Left kidney (tissue), 2 donors: ENCODE results near the gene DNAH11. TPM values are rescaled to one million over a fixed set of nuclear protein-coding genes. Genes with fewer than 3 reads are reported as not detected.
"Not testable (repeated sequence)": the region's sequence is repeated elsewhere in the genome, so short reads cannot be mapped to it uniquely, and the experiment has no call there.

Source experiments
- DNase-seq: peaks from one replicate; pipeline ENCODE4 v3.0.0-alpha.2; 2013
- polyA plus RNA-seq: library from polyadenylated mRNA; unstranded; fragments of 120-200 nt; gene quantifications from one replicate; pipeline ENCODE4 v1.2.1, GENCODE V29; 2013; ENCODE audit not compliant: insufficient read length

DNAH11 gene
- polyA plus RNA-seq, 1 donor, result 3.3 TPM

DNA sequence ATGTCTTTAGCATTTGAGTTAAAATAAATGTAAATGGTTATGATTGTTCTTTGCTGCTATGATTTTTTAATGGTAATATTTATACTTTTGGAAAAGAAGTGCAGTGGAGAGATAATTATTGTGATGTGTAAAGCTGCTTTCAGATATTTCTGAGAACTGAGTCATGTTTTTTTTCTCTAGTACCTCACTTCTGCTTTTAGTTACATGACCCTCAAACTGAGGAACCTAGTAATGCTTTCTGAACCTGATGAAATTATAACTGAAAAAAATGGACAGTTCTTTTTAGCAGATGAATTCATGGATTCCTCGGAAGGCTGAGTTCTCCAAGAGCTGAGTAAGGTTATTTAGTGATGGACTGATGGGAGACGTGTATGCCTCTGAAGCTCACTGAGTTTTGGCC, 235.1 kb downstream of the DNAH11 start:
- no peak for DNase-seq

DNA sequence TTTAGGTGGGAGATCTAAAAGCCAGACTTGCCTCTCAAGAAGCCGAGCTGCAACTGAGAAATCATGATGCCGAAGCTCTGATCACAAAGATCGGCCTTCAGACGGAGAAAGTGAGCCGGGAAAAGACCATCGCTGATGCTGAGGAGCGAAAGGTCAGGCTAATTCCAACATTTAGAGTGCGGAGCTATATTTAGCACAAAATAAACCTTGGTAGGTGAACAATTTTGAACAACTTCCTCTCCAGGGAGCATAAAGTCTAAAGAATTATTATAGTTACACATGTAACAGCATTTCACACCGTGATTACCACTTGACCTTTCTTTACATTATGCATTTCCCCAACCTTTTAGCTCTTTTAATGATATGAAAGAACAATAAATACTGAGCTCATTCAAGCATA, 236.1 kb downstream of the DNAH11 start:
- DNase-seq, result no peak

DNA sequence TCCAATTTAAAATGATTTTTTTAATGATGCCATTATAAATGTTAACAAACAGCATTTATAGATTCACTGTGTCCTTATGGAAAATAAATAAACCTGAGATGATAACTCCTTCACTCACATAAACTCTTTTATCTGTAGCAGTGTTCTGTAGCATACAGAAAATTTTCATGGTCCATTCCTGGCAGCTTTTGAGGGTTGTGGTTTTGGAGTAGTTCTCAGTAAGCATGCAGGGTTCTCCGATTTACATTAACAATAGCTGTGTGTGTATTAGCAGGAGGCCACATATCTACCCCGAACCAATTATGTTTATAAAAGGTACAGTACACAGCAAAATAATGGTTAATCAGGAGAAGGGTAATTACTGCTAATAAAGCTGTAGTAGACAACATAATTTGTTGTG, 240.2 kb downstream of the DNAH11 start:
- DNase-seq, result no peak

DNA sequence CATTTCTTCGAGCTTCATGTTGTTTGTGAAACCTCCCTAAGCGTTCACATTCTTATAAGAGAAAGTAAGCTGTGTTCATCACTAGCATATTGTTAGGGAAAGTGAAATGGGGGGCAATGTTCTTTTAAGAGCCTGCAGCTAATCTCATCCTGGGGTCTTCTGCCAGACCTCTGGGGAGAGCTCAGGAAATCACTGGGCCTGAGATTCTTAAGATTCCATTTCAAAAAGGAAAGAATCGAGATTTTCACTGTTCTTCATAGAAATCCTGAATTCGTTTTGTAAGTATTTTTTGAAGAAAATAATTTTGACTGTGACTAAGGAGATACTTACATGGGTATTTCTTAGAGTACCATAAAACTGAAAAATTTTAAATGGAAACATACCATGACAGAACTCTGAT, 242.2 kb downstream of the DNAH11 start:
- no peak for DNase-seq

DNA sequence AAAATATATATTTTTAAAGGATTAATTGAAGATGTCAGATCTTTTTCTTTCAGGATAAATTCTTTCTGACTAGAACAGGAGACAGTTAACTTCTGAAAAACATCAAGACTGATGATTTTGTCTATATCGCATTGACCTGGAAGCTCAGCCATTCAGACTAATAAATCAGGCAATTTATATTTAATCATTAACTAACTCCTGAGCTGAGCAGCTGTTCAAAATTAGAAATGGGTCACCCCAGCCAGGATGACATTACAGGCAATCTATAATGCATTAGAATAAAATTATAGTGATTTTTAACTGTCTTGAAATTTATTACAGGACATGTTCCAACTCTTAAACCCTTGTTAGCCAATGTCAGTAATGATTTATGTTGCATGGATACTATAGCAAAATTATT, 263.0 kb downstream of the DNAH11 start:
- DNase-seq, result no peak

DNA sequence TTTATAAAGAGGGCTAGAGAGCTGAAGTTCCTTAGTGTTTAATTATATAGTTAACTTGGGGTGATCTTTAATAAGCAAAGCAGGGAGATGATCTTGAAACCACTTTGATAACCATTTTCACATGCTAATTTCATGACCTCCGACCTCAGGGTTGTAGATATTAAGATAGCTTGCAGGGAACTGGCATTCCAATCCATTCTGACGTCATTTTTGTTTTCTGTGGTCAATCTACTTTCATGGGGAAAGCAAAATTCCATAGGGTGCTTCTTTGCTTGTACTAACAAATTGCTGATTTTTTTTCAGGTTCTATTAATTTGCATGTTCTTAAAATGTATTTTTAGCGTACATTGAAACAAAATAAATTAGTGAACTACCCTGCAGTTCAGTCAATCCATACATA, 263.5 kb downstream of the DNAH11 start:
- no peak for DNase-seq

DNA sequence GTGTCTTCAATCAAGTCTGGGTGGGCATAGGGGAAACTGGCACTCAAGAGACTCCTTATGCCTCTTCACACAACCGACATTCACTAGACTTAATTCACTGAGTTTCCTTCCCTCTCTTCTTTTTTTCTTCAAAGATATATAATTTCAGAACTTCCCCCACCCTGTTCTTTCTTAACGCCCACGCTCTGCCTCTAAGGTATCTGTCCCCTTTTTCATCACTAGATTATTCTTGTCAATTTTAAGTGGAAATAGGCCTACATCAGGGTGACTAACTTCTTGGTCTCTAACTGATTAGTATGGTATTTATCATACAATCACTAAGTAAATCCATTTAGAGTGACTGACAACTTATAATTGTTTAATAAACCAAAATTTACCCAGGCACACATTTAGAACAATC, 276.2 kb downstream of the DNAH11 start:
- no peak for DNase-seq

DNA sequence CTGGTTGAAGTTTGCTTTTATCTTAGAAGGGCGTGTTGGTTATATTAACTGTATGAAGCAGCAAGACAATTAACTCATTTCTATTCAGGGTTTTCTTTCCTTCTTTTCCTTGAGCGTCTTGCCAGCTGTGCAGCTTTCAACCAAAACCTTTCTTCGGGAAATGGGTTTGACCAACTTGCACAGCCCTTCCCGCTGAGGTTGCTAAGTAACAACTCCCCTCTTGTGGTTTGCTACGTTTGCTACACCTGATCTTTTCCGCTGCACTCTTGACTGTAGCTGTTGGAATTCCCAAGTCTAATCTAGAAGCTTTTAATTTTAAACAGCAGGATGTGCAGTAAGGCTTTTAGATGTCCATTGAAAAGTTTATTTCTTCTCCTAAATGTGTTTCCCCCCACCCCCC, 286.0 kb downstream of the DNAH11 start:
- no peak for DNase-seq

DNA sequence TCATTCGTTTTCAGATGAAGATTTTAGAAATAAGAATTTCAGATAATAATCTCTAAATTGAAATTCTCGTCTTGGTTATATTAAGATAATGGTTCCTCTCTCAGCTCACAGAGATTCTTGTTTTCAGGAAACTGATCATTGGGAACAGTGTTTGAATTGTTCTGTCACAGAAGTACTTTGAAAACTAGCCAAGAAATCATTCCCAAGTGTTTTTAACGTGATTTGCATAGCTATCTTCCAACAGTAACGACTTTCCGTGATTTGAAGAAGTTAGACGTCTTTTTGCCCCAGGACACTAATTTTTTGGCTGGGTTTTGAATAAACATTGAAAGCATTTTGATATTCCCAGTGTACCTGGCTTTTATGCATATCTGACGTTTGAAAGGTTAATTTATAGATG, 286.9 kb downstream of the DNAH11 start:
- DNase-seq, result no peak

DNA sequence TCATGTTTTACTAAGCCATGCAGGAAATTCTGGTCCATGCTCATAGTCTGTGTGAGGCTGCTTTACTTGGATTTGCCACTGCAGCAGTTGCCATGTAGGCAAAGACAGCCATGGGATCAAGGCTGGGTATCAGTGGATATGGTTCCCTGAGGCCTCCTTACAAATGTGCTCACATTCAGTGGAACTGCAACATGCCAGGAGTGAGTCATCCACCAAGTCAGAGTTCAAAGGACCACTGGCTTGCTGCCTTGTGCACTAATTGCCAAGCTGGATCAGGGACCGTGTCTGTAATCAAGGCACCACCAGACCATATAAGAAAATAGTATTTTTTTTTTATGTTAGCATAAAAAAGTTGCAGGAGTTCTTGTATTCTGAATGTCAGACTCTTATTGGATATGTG, 301.9 kb downstream of the DNAH11 start:
- no peak for DNase-seq

DNA sequence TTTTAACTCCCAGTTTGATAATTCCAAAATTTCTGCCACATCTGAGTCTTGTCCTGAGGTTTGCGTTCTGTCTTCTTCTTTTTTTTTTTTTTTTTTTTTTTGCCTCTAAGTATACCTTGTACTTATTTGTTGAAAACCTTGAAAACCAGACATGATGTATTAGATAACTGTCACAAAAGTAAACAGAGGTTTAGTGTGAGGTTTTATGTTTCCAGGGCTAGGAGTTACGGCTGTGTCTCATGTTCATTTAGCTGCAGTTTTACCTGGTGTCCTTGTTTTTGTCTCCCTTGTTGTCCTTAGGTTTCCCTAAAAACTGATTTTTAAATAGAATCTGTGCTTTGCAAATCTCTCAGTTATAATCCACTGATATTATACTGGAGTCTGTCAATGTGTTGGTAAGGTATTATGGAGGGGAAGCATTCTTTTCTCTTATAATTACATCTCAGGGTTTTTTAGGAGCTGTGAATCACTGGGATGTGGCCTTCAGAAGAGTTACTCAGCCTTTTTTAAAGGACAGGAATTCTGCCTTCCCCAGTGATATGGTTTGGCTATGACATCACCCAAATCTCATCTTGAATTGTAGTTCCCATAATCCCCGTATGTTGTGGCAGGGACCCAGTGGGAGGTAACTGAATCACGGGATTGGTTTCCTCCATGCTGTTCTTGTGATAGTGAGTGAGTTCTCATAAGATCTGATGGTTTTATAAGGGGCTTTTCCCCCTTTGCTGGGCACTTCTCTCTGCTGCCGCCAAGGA, 307.9 kb downstream of the DNAH11 start:
- no peak for DNase-seq

DNA sequence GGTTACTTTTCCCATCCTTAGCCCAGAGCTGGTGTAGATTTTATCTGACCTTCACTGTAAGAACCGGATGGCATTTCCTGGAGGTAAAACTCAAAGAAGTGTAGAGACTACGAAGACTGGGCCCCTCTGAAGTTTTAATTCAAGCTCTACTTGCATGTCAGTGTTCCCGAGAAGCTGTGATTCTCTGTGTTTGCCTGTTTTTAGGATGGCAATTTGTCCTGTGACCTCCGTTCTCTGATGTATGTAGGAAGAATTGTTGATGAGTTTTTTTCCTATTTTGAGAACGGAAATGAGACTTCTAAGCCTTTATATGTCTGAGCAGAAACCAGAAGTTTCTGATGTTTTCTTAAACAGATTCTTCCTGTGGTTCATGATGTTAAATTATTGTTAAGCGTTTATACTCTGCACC, 308.7 kb downstream of the DNAH11 start:
- no peak for DNase-seq

DNA sequence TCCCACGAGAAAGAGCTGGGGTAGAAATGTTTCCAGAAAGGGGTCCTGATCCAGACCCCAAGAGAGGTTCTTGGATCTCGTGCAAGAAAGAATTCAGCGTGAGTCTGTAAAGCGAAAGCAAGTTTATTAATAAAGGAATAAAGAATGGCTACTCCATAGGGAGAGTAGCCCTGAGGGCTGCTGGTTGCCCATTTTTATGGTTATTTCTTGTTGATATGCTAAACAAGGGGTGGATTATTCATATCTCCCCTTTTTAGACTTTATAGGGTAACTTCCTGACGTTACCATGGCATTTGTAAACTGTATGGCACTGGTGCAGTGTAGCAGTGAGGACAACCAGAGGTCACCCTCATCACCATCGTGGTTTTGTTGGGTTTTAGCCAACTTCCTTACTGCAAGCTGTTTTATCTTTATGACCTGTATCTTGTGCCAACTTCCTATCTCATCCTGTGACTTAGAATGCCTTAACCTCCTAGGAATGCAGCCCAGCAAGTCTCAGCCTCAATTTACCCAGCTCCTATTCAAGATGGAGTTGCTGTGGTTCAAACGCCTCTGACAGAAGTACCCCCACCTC, 322.9 kb downstream of the DNAH11 start:
- not testable (repeated sequence) for DNase-seq

DNA sequence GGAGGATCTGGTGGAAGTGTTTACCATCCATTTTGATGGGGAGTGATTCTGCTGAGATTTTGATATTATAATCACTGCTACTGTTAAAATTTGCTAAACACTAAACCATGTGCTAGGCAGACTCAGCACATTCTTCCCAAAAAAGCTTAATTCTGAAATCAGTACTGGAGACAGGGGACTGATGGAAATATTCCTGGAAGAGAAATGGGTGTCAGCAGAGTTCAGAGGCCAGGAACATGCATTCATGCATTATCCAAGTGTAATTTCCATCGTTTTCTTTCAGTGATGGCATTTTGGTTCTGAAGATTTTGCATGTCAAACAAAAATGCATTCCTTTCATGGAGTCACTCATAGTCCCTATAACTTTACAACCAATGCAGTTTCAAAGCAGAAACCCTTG, 323.9 kb downstream of the DNAH11 start:
- no peak for DNase-seq

DNA sequence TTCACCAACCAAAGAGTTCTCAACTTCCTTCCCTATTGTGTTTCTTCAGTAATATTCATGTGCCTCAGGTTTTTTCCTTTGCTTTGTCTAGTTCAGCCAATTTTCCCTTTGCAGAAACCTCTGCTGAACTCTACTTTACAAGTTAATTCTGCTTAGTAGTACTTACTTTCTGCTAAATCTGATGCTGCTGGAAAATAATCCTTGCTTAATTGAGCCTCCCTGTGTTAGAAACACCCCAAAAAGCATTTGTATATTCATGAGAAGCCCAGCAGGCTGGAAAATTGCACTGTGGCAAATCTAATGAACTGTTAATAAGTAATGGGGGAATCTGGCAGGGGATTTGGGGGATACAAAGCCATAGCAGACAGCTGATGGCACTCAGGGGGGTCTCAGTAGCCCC, 324.4 kb downstream of the DNAH11 start:
- DNase-seq, result no peak

DNA sequence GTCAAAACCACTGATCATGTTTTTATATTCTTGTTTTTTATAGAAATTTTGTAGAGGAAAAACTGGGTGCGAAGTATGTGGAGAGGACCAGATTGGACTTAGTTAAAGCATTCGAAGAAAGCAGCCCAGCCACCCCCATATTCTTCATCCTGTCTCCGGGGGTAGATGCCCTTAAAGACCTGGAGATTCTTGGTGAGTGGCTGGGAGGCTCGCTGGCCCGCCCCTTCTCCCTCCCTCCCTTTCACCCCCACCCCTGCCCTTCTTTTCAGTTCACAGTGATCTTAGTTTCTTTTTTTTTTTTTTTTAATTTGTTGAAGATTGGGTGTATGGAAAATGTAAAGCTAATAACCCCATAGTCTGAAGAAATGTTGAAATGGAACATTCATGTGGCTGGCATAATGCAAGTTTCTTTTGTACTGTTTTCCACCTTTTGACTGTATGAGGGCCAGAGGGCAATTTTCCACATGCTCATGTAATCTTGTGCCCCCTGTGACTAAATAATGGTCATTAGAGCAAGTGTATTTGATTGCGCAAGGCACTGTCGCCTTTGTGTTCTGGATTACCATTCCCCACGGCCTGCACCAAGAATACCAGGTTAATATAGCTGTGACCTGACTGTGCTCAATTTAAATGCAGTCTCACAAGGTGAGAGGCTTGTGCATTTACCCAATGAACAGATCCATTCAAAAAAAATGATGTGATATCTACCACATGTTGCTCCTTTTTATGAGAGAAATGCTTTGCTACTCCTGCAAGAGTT, 325.2 kb downstream of the DNAH11 start:
- DNase-seq, result no peak

DNA sequence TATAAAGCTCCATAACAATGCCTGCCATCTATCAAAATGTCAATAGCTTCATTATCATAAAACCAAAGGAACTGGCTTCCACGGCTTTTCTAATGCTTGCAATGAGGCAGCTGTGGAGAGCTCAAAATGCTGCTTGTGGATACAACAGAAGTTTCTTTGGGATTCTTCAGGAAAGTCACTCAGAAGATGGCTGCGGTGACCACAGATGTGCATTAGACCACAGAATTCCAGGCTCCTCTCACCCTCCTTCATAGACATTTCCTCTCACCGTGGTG, 325.7 kb downstream of the DNAH11 start:
- no peak for DNase-seq

DNA sequence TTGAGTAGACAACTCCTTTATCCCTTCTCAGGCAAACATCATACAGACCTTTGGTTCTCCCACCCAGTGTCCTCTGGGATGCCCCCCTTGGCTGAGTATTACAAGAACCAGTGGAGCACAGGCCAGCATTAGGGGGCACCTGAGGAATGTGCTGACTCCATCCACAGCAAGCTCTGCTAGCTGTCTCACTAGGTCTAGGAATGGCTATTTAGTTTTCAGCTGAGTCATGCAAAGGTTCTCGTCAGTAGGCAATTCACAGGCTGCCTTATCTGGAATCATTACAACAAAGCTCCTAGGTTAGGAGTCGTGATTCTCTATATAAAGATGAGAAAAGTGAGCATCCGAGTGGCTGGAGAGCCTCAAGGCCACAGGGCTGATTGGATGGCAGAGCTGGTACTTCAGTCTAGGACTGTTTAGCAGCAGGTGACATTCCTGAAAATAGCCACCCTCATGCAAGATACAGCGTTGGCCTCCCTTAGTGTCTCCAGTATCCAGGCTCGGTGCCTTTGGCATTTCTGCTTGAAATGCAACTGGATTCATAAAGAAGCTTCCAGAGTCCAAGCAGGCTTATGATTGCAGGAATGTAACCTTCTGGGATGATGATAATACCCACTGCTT, 327.1 kb downstream of the DNAH11 start:
- DNase-seq, result no peak

DNA sequence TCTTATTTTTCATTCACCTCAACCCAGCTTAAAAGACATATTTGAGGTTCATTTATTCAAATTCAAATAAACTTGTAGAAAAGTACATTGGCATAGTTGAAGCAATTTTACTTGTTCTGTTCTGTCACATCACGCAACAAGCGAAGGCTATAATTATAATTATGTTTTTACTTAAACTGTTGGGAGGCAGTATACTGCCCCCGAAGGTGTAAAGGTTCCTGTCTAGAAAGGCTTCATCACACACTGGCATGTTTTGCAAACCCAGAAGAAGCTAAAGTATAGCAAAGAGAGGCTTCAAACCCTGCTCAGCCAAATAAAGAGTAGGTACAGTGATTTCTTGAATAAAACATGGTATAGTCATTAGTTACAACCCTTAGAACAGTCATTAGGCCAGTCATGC, 340.2 kb downstream of the DNAH11 start:
- no peak for DNase-seq

DNA sequence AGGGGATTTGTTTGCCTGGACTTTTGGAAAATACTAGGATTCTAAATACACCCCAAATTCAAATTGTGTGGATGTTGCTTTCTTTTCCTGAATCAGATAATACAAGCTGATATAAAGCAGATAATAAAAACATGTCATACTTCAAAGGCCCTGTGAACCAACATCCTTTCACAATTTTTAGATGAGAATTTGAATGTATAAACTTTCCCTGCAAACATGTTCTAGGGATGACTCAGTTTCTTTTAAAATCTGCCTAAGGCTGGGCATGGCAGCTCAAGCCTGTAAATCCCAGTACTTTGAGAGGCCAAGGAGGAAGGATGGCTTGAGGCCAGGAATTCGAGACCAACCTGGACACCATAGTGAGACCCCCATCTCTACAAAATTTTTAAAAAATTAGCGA, 340.7 kb downstream of the DNAH11 start:
- not testable (repeated sequence) for DNase-seq

DNA sequence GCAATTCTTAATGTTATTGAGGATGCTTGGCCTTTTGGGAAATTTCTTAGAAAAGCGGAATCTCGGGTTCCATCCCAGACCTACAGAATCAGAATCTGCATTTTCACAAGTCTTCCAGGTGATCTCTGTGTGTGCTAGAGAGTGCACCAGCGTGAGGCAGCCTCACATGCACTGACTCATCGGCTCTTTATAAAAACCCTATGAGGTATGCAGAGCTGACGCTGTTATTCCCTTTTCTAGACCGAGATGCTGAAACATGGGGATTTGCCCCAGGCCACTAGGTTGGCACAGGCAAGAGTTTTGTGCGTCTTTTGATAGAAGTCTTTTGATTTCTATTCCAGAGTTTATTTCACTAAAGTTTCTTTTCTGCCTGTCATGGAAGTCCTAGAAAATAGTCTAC, 341.7 kb downstream of the DNAH11 start:
- no peak for DNase-seq

DNA sequence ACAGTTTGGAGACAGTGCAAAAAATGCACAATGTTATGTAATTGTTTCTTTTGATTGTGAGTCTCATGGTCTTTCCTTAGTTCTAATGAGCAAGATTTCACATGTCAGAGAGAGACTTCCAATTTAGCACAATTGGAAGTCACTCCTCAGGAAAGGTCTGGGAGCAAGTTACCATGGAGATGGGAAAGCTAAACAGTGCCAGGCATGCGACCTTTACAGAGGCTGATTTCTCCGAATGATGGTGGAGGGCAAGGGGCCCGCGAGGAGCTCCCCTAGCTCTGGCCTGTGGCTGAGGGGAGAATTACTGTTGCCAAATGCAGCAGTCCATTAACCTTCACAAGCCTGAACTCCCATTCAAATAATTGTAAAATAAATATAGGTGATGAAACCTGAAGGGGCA, 343.6 kb downstream of the DNAH11 start:
- no peak for DNase-seq

DNA sequence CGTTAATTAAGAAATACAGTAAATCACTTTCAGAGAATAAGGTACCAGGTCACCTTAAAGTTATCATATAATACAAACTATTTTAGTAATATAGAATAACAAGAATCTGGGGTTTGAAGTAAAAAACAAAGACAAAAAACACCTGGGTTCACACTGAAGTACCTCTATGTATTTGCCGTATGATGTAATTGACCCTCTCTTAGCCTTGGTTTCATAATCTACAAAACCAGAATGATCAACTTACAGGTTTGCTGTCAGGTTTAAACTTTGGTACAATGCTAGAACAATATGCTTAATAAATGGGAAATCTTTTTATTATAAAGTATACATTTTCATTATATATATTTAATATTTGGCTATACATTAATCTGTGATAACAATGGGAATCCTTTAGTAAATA, 344.5 kb downstream of the DNAH11 start:
- no peak for DNase-seq
